Retina (tissue), 1 donor: ENCODE results near the gene ERC1.

Source experiments
- DNase-seq: peaks from one replicate; pipeline ENCODE4 v3.0.0-alpha.2; 2016

Gene ERC1

DNA sequence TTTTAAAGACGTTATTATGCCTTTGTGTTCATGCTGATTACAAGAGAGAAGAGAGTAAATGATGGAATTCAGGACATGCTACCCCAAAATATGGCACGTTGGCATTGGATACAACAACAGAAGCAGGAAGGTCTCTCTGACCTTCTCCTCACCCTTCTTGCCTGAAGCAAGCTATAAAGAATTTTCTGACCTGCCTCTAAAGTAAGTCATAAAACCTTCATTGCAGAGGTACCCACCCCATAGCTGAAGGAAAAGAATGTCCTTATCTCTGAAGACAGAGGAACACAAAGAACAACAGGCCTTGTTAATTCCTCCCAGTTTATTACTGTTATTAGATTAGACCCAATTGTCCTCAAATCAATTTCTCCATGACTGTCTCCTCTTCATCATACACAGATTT, 427.1 kb downstream of the ERC1 start:
- DNase-seq = no peak

DNA sequence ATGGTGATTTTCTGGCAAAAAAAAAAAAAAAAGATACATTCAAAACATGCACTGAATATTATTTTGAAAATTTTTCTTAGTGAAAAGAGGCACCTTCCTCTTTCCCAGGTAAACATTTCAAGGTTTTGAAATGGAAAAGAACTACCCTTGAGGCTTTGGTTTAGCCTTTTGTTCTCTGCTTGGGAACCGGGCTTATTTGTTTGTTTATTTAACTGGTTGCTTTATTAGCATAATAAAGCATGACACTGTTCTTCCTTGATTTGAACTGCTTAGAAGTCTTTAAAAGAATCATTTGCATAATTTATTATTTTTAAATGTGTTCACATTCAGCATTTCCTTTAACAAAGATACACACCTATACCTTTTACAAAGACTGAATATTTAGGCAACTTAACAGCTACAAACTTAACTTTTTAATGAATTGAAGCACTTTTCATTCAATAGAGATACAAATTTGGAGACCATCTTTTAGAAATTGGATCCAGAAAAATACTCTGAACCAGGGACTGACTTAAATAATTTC, 428.9 kb downstream of the ERC1 start:
- DNase-seq = no peak

DNA sequence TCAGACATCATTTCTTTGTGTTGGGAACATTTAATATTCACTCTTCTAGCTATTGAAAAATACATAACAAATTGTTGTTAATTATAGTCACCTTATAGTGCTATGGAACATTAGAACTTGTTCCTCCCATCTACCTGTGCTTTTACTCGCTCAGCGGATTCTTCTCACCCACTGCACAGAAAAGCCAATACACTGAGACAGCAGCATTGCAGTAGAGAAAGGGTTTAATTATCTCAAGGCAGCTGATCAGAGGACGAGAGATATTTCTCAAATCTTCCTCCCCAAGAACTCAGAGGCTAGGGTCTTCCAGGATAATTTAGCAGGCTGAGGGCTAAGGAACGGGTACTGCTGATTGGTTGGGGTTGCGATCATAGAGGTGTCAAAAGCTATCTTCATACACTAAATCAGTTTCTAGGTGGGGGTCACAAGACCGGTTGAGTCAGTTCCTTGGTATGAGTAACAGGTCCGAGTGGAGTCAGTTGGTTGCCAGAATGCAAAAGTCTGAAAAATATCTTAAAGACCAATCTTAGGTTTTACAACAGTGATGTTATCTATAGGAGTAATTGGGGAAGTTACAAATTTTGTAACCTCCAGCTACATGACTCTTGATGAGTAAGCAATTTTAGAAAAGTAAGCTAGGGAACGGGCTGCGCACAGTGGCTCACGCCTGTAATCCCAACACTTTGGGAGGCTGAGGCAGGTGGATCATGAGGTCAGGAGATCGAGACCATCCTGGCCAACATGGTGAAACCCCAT, 430.2 kb downstream of the ERC1 start:
- DNase-seq = no peak

DNA sequence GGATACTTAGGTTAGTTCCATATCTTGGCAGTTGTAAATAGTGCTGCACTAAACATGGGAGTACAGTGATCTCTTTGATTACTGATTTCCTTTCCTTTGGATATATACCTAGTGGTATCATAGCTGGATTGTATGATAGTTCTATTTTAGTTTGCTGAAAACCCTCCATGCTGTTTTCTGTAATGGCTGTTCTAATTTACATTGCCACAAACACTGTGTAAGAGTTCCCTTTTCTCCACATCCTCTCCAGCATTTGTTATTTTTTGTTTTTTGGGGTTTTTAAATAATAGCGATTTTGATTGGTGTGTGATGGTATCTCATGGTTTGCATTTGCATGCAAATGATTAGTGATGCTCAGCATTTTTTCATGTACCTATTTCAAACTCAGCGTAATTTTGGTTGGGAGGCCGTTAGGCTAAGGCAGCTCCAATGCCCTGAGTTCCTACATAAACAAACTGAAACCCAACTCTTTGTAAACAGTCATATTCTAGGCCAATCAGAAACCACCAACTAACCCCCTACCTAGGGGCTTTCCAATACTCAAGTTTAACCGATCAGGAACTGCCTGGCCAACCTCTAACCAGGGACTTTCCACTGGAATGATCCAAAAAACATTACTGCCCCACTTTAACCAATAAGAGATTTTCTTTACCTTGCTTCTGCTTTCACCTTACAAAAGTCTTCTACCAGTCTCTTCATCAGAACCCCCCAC, 431.7 kb downstream of the ERC1 start:
- no peak for DNase-seq

DNA sequence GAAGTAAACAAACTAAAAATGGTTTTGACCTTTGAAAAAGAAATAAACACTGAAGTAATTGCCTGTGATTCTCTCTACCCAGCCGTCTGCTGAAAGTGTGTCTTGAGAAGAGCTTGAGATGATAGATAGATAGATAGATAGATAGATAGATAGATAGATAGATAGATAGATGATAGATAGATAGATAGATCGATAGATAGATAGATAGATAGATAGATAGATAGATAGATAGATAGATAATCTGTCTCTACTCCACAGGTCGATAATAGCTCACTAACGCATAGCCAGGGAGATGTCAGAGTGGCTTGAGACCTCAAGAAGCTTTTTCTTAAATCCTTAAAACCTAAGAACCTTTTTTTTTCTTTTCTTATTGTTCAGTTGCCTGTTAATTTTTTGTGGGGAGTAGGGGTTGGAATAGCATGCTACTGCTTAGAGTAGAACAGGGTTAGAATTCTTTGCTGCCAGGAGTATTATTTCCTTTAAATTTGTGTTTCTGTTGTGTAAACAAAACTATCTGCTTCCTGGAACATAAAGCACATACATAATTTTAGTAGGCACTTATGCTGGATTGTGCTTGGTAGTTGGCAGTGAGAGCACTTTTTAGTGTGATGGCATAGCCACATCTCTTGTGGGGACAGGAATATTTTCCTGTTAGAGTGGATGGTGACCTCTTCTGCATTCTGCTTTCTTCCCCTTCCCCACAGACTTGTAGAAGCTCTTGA, 433.8 kb downstream of the ERC1 start:
- no peak for DNase-seq

DNA sequence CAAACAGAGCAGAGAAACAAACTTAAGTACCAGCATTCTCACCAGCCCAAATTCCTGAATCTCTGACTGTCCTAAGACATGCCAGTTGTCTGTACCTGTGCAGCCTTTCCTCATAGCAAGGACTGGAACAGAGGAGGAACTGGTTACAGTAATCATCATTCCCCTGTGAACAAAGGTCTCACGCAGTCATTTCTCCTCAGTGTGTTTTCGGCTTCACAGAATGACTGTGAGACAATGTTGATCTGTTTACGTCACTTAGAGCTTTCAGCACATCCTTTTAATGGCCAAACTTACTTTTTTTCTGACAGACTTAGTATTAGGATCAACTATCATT, 434.3 kb downstream of the ERC1 start:
- DNase-seq = no peak

DNA sequence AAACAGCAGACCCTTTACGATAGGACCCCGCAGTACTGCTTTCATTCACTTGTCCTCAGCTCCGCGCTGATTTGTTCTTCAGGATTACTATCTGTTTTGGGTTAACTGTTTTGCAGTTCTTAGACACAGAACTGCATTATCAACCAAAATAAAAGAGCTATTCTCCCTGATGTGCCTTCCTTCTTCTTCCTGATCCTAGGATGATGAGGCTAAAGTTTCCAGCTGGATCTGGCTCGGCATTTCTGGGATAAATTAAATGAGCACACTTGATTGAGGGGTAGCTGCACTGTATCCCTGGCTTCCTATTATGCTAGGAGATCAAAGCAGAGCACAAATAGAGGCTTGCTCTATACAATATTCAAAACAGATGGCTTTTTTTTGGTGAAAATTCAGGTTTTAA, 437.6 kb downstream of the ERC1 start:
- DNase-seq = no peak

DNA sequence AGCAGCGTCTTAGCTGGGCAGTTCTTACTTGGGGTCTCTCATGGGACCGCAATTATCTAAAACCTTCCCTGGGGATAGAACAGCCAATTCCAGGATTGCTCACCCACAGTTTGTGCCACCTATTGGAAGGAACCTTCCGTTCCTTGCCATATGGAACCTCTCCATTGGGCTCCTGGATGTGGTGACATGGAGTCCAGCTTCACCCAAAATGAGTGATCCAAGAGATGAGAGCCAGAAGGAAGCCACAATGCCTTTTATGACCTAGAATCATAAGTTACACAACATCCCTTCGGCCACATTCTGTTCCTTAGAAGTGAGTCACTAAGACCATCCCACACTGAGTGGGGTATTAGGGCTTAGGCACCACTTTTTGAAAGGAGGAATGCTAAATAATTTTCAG, 439.0 kb downstream of the ERC1 start:
- no peak for DNase-seq

DNA sequence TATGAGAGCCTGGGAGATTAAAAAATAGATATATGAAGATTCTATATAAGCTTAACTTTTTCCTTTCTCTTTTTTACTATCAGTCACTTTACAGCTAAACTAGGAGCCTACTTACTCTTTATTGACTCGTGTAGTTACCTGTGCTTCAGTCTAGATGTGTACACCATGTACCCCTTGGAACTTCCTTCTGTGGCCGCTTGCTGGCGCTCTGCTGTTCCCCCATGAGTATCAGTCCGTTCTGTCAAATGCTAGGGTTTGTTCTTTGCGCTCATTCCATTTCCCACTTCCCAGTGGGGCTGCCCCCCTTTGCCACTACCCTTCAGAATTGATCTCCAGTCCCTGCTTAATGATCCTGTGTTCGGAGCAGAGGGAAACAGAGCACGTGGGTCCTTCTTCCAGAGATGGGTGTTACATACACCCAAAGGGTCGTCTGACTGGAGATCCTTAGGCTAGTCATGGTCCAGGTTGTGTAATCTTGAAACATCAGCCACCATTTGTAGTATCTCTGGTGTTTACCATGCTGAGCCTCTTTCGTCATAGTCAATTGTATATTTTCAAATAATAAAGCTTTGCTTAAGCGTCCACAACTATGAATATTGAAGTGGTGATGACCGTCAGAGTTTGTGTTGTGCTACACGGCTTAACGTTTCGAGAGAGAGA, 443.4 kb downstream of the ERC1 start:
- no peak for DNase-seq

DNA sequence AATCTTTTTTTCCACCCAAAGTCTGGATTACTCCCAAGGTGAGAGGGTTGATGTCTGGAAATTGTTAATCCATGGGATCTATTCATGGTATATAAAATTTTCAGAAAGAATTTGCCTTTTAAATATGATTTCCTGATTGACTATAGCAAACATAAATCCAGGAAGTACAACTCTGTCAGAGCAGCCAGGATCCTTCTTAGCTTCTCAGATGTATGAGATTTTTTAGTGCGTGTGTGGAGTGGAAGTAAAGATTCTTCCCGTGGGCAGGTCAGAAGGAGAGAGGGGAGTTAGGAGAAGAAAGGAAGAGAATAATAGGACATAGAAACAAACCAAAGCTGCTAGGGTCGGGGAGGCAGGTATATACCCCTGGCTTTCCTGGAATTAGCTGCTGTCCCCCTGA, 444.0 kb downstream of the ERC1 start:
- no peak for DNase-seq

DNA sequence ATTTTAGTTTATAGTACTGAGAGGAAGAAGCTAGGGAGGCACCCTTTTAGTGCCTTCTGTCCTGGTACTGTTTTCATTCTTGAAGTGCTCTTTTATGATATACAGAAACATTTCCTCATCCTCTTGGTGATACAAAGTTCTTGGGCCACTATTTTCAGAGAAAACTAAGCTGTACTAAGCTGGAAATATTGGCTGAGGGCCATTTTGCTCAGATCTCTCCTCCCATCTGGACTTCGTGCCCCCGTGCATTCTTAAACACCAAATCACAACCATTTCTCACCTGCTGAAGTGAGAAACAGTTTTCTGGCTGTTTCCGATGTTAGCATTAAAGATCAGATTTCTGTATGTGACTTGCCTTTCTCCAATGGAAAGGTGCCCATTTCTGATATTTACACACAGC, 444.4 kb downstream of the ERC1 start:
- DNase-seq = no peak

DNA sequence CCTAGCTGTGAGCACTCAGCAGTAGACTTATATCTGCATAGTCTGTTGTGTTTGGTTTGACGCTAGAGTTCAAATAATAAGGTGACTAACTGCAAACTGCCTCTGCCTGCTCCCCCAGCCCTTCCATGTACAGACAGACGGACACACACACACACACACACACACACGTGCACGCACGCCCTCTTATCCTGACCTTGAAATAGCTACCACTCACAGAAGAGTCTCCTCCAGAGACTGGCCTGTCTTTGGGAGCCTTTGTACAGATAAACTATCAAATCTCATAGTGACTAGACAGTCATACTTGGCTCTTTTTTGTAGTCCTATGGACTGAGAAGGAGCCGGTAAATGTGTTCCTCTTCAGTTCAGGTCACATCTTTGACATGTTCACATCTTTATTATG, 445.0 kb downstream of the ERC1 start:
- DNase-seq = no peak

DNA sequence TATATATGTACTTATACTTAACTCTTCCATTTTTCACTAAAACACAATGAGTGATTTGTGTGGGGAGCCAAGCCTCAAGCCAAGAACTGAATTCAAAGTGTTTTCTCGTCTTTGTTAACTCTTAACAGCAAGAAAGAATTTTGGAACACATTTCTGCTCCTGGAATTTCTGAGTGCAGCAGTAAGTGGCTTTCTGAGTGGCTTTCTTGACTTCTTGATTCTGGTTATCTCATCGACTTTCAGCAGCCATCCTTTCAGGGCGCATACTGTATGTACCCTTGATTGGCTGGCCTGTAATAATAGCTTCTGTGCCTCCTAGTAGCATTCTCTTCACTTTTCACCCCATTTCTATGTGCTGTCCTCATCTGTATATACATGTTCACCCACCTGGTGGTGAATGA, 446.0 kb downstream of the ERC1 start:
- no peak for DNase-seq

DNA sequence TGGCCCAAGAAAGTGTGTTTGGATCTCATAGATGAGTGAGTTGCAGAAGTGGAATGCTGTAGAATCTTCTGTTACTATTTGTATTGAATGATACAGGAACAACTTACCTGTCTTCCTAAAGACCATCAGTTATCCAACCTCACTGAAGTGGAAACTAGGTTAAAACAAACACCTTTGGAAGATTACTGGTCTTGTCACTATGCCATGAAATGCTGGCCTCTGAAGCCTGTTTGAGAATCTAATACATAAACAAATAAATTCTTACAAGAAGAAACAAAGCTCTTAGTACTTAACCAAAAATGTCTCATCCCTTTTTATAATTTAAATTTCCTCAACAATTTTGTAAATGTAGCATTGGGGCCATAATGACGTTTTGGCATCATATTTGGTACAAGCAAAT, 448.2 kb downstream of the ERC1 start:
- DNase-seq = no peak

DNA sequence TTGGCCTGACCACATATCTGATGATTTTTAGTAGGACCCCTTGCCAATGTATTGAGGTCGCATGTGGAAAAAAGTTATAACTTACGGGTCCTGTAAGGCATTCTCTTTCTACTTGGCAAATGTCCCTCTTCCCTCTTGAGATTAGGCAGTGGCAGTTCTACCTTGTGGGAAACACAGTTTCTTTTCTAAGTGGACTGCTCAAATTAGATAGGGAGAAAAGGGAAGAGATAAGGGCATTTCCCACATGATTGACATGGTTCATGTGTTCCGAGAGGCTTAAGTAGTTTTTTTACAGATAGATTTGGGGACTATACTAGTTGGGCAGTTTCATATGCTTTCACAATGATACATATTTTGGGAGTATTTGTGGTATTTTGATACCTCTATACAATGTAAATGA, 448.7 kb downstream of the ERC1 start:
- no peak for DNase-seq

DNA sequence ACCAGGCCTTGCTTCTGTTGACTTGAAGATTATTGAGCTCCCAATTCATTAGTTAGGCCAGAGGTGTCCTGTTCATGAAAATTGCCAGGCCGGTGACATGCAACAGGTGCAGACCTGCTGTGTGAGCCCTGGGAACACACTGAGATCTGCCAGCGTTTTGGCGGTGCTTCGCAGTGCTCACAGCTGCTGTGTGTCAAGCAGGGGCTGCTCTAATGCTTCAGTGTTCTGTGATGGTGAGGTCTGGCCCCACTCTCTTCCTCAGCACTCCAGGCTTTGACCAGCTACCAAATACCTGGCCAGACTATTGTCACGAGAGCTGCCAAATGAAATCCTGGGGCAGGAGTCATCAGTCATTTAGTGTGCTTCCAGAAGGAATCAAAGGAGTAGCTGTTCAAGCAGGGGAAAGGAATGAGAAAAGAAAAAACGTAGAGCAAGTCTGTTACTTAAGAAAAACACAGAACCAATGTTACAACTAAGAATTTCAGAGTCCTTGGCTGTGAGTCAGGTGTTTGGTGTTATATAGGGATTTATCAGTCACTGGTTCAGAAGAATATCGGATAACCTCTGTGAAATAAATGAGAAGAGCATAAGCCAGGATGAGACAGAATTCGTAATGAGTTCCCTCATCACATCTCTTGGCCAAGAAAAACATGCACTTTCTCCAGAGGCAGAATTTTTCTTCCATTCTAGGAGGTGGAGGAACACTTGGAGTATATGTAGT, 452.6 kb downstream of the ERC1 start:
- no peak for DNase-seq

DNA sequence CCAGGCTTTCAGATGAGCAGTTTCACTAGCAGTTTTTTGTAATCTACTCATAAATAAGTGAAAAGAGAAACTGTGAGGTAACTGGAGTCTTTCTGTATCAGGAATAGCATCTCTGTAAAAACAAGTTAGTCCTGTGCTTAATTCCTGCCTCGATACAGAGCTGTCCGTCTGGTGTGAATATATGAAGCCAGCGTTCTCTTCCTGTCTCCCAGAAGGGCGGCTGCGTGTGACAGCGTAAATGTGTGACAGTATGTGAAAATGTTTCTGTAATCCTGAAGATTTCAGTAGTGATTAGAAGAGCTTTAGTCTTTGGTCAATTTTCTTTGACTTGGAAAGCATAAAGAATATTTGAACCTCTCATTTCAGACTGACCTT, 453.1 kb downstream of the ERC1 start:
- DNase-seq = no peak

DNA sequence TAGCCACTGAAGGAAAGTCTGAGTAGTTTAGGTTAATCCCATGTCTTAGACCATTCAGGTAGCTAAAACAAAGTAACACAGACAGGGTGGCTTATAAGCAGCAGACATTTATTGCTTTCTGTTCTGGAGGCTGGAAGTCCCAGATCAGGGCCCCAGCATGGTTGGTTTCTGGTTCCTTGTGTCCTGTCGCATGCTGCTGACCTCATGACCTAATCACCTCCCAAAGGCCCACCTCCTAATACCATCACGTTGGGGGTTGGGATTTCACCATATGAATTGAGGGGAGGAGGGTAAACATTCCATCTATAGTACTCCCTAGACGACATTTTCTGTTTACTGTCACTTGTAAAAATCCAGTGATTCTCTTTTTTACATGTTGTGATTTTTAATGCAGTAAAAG, 454.8 kb downstream of the ERC1 start:
- DNase-seq = no peak

DNA sequence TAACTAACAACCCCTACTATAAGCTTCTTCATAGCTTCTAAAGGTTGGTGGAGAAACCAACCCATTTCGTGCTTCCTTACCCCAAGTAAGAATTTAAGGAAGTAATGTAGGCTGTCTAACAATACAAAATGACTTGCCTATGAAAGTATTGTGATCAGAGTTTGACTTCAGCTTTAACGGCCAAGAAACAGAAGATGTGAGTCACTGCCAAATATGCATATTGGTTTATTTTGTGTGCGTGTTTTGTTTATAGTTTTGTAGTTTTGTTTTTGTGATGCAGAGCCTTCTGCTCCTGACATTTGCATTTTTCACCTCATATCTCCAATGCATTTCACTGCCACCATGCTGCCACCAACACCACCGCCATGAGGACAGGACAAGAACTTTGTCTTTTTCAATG, 457.3 kb downstream of the ERC1 start:
- no peak for DNase-seq

DNA sequence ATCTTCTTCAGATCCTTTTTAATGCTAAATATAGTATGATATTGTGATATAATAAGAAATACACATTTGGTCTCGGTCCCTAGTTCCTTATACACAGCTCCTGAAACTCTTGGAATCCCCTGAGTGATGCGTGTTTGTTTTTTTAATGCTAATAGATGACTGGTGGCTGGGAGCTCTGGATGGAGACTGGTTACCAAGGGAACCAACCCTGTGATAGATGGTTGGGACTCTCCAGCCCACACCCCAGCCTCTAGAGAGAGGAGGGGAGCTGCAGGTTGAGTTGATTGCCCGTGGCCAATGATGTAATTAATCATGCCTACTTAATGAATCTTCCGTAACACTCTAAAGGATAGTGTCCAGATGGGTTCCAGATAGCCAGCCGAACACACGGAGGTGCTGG, 462.8 kb downstream of the ERC1 start:
- no peak for DNase-seq

DNA sequence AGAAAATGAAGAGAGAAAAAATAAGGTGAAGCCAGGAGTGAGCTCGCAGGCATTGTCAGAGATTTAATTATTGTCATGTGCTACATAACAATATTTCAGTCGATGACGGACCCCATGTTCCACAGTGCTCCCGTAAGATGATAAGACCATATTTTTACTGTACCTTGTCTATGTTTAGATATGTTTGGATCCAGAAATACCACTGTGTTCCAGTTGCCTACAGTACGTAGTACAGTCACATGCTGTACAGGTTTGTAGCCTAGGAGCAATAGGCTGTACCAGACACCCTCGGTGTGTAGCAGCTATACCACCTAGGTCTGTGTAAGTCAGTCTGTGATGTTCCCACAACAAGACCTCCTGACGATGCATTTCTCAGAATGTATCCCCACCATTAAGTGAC, 465.9 kb downstream of the ERC1 start:
- no peak for DNase-seq

DNA sequence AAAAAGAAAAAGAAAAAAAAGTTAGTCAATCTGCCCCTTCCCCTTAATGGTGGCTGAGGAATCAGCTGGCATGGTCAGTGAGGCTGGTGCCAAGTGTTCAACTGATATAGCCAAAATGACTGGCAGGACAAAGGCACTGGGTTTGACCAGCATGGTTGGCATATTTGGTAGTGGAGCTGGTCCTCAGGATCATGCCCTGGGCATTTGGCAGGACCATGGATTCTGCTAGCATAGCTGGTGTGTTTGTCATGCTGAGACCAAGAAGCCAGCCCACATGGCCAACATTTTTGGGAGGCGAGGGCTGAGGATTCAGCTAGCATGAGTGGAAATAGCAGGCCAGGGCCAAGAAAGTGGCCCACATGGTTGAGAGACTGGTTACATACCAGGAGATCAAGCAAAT, 466.9 kb downstream of the ERC1 start:
- no peak for DNase-seq

DNA sequence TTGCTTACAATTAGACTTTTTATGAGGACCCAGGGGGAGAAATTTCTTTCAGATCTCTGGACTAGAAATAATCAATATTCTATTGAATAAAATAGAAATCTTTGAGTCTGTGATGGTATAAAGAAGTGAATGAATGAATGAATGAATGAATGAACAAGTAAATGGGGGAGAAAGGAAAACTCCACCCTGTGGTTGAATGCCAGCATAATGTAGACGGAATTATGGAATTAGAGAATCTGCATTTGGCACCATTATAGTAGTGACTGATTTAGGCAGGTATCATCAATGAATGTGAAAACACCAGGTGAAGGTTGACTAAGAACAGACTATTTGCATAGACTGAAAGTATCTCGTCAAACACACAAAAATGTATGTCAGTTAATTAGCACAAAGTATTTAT, 468.3 kb downstream of the ERC1 start:
- DNase-seq = no peak
